HEK293 (cell line): ENCODE measurements around the gene PPEF1.

ENCODE experiments used
- CTCF ChIA-PET: fragments of 350-600 bp; formaldehyde crosslinking; extraction: SDS; loops from one replicate; lab custom pipeline; 2021; ENCODE audit warnings: antibody characterized with exemption; lab: Yijun Ruan, JAX
- POLR2A ChIA-PET: fragments of 300-600 bp; formaldehyde crosslinking; extraction: SDS; loops from one replicate; lab custom pipeline; 2020; ENCODE audit warnings: antibody characterized with exemption, inconsistent platforms; lab: Yijun Ruan, JAX
- H3K27ac ChIP-seq: fragments of 200-500 bp; sonication (Bioruptor generic); 2 replicates; pipeline ENCODE4 v1.5.1; 2014; ENCODE audit warnings: low read depth, low read length, control low read depth, inconsistent platforms; ENCODE audit errors: extremely low read depth
- H3K36me3 ChIP-seq, 2 experiments: fragments of 200-500 bp in 1 of 2; sonication (Bioruptor generic) in 1 of 2; 1 replicate in 1 of 2; 2 replicates in 1 of 2; pipeline ENCODE4 v1.5.1; 2014 to 2017; ENCODE audit warnings: inconsistent platforms in 2 of 2, low read length in 2 of 2; ENCODE audit not compliant: control insufficient read depth in 2 of 2, insufficient read depth in 1 of 2
- H3K4me1 ChIP-seq: fragments of 200-500 bp; sonication (Bioruptor generic); 2 replicates; pipeline ENCODE4 v1.5.1; 2014; ENCODE audit warnings: mild to moderate bottlenecking, low read length, inconsistent platforms; ENCODE audit not compliant: control insufficient read depth, insufficient read depth
- H3K4me3 ChIP-seq: 2 replicates; pipeline ENCODE4 v1.5.1; 2011; ENCODE audit warnings: low read depth, mild to moderate bottlenecking, control low read depth, low read length, moderate library complexity
- H3K9me3 ChIP-seq: fragments of 200-500 bp; sonication (Bioruptor generic); 2 replicates; pipeline ENCODE4 v1.5.1; 2014; ENCODE audit warnings: low read depth, low read length, inconsistent platforms; ENCODE audit not compliant: control insufficient read depth, insufficient read depth
- BCL11A ChIP-seq: fragments of 450-650 bp; formaldehyde crosslinking; IDR thresholded peaks from 2 replicates; pipeline ENCODE4 v1.5.1; 2016; ENCODE audit warnings: low read depth, missing biosample characterization, missing genetic modification characterization
- GLI4 ChIP-seq: fragments of 450-650 bp; formaldehyde crosslinking; IDR thresholded peaks from 2 replicates; pipeline ENCODE4 v1.5.1; 2016; ENCODE audit warnings: missing biosample characterization, missing genetic modification characterization
- MYNN ChIP-seq: fragments of 450-650 bp; formaldehyde crosslinking; IDR thresholded peaks from 2 replicates; pipeline ENCODE4 v1.5.1; 2016; ENCODE audit warnings: missing biosample characterization, missing genetic modification characterization, borderline replicate concordance
- SCRT2 ChIP-seq: fragments of 450-650 bp; formaldehyde crosslinking; IDR thresholded peaks from 2 replicates; pipeline ENCODE4 v1.5.1; 2016; ENCODE audit warnings: missing biosample characterization, missing genetic modification characterization
- TCF7L2 ChIP-seq: IDR thresholded peaks from 2 replicates; pipeline ENCODE4 v1.6.1; 2011; ENCODE audit warnings: low read depth, mild to moderate bottlenecking, inconsistent platforms, low read length, moderate library complexity, borderline replicate concordance
- ZFP3 ChIP-seq: fragments of 450-650 bp; formaldehyde crosslinking; IDR thresholded peaks from 2 replicates; pipeline ENCODE4 v1.5.1; 2016; ENCODE audit warnings: low read depth, missing biosample characterization, missing genetic modification characterization
- ZNF133 ChIP-seq: fragments of 450-650 bp; formaldehyde crosslinking; IDR thresholded peaks from 2 replicates; pipeline ENCODE4 v1.5.1; 2016; ENCODE audit warnings: missing biosample characterization, missing genetic modification characterization
- ZNF2 ChIP-seq: fragments of 450-650 bp; formaldehyde crosslinking; IDR thresholded peaks from 2 replicates; pipeline ENCODE4 v1.5.1; 2016; ENCODE audit warnings: missing biosample characterization, missing genetic modification characterization
- ZNF366 ChIP-seq: fragments of 450-650 bp; formaldehyde crosslinking; conservative IDR thresholded peaks from 2 replicates; pipeline ENCODE4 v1.5.1; 2016; ENCODE audit warnings: missing biosample characterization, missing genetic modification characterization
- ZNF473 ChIP-seq: fragments of 450-650 bp; formaldehyde crosslinking; IDR thresholded peaks from 2 replicates; pipeline ENCODE4 v1.5.1; 2017; ENCODE audit warnings: missing biosample characterization, missing genetic modification characterization
- ZNF571 ChIP-seq: fragments of 450-650 bp; formaldehyde crosslinking; IDR thresholded peaks from 2 replicates; pipeline ENCODE4 v1.5.0; 2017; ENCODE audit warnings: missing biosample characterization, missing genetic modification characterization
- ZNF596 ChIP-seq: fragments of 450-650 bp; IDR thresholded peaks from 2 replicates; pipeline ENCODE4 v1.5.0; 2018; ENCODE audit warnings: missing biosample characterization, mild to moderate bottlenecking, missing genetic modification characterization, moderate library complexity
- ZNF600 ChIP-seq: fragments of 450-650 bp; formaldehyde crosslinking; IDR thresholded peaks from 2 replicates; pipeline ENCODE4 v1.5.1; 2016; ENCODE audit warnings: missing biosample characterization, missing genetic modification characterization
- ZNF626 ChIP-seq: fragments of 450-650 bp; sonication (Bioruptor Pico); formaldehyde crosslinking; IDR thresholded peaks from 2 replicates; pipeline ENCODE4 v1.5.1; 2018; ENCODE audit warnings: missing biosample characterization, missing genetic modification characterization, inconsistent platforms
- ZNF776 ChIP-seq: fragments of 450-650 bp; formaldehyde crosslinking; IDR thresholded peaks from 2 replicates; pipeline ENCODE4 v1.5.0; 2017; ENCODE audit warnings: missing biosample characterization, missing genetic modification characterization, borderline replicate concordance
- ZSCAN16 ChIP-seq: fragments of 450-650 bp; formaldehyde crosslinking; IDR thresholded peaks from 2 replicates; pipeline ENCODE4 v1.5.1; 2016; ENCODE audit warnings: missing biosample characterization, missing genetic modification characterization
- TF ChIP-seq, protein P1 (sequence below): fragments of 450-650 bp; formaldehyde crosslinking; IDR thresholded peaks from 2 replicates; pipeline ENCODE4 v1.5.1; 2016; ENCODE audit warnings: missing biosample characterization, missing genetic modification characterization
- TF ChIP-seq, protein P2 (sequence below): fragments of 450-650 bp; formaldehyde crosslinking; IDR thresholded peaks from 2 replicates; pipeline ENCODE4 v1.5.1; 2016; ENCODE audit warnings: missing biosample characterization, missing genetic modification characterization
- TF ChIP-seq, protein P3 (sequence below): fragments of 450-650 bp; formaldehyde crosslinking; IDR thresholded peaks from 2 replicates; pipeline ENCODE4 v1.5.1; 2016; ENCODE audit warnings: missing biosample characterization, missing genetic modification characterization, borderline replicate concordance
- TF ChIP-seq, protein P4 (sequence below): fragments of 450-650 bp; IDR thresholded peaks from 2 replicates; pipeline ENCODE4 v1.5.1; 2018; ENCODE audit warnings: missing biosample characterization, mild to moderate bottlenecking, missing genetic modification characterization

Gene PPEF1

DNA sequence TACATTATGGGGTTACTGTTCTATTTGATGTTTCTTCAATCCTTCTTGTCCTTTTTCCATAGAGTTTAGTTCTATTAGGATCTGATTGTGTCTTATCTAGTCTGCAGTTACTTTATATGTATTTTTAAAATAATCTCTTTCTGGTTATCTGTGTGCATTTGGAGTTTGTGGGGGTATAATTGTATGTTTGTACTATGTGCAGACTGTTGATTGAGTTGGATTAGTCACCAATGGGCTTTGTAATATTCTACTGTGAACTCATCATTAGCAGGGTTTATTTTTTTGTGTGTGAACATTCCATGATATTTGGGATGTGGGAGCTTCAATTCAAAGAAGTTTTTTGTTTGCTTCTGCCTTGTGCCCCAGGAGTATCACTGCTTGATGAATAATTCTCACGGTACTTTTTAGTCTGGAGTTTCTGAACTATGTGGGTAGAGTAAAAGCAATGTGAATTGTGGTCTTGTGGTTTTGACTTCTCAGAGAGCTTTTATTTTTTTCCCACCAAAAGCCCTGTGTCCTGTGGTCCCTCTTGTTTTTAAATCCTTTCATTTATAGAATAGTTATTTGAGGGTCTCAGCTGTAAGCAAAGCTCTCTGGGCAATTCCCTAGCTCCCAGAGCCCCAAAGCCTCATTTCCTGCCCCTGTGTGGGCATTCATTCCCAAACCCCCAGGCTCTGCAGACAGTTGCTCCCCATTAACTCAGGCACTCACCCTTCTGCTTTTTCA, 148.6 kb downstream of the PPEF1 start:
- POLR2A ChIA-PET = no interaction called here
- Histone ChIP-seq H3K4me1 (no peaks in the 10 kb centered on the region), H3K27ac (no peak overlapping the region), H3K4me3 (no peak overlapping the region), H3K36me3 (no peaks in the 10 kb centered on the region), H3K9me3 (no peaks in the 10 kb centered on the region)
- CTCF ChIA-PET = interaction anchor here (0.5 kb wide), 1 partner anchor 1153 kb away, joined by 3 read pairs; no protein-coding TSS in a partner anchor
- TF ChIP-seq ZNF571 (no peak), MYNN (no peak), ZNF473 (tag by site-specific recombination) (no peak), SCRT2 (tag by site-specific recombination) (no peak), TCF7L2 (no peak), ZNF133 (no peak), ZNF776 (tag by site-specific recombination) (no peak), ZFP3 (no peak), ZNF2 (tag by site-specific recombination) (no peak), ZNF366 (no peak), ZNF600 (tag by site-specific recombination) (no peak), ZNF626 (tag by site-specific recombination) (no peak), BCL11A (tag by site-specific recombination) (no peak), ZNF596 (tag by site-specific recombination) (no peak), GLI4 (tag by site-specific recombination) (no peak), ZSCAN16 (tag by site-specific recombination) (no peak)
- TF ChIP-seq, protein P1, sequence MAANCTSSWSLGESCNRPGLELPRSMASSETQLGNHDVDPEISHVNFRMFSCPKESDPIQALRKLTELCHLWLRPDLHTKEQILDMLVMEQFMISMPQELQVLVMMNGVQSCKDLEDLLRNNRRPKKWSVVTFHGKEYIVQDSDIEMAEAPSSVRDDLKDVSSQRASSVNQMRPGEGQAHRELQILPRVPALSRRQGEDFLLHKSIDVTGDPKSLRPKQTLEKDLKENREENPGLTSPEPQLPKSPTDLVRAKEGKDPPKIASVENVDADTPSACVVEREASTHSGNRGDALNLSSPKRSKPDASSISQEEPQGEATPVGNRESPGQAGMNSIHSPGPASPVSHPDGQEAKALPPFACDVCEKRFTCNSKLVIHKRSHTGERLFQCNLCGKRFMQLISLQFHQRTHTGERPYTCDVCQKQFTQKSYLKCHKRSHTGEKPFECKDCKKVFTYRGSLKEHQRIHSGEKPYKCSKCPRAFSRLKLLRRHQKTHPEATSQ (tag by site-specific recombination) = no peak
- TF ChIP-seq, protein P2, sequence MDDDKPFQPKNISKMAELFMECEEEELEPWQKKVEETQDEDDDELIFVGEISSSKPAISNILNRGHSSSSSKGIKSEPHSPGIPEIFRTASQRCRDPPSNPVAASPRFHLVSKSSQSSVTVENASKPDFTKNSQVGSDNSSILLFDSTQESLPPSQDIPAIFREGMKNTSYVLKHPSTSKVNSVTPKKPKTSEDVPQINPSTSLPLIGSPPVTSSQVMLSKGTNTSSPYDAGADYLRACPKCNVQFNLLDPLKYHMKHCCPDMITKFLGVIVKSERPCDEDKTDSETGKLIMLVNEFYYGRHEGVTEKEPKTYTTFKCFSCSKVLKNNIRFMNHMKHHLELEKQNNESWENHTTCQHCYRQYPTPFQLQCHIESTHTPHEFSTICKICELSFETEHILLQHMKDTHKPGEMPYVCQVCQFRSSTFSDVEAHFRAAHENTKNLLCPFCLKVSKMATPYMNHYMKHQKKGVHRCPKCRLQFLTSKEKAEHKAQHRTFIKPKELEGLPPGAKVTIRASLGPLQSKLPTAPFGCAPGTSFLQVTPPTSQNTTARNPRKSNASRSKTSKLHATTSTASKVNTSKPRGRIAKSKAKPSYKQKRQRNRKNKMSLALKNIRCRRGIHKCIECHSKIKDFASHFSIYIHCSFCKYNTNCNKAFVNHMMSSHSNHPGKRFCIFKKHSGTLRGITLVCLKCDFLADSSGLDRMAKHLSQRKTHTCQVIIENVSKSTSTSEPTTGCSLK (tag by site-specific recombination) = no peak
- TF ChIP-seq, protein P3, sequence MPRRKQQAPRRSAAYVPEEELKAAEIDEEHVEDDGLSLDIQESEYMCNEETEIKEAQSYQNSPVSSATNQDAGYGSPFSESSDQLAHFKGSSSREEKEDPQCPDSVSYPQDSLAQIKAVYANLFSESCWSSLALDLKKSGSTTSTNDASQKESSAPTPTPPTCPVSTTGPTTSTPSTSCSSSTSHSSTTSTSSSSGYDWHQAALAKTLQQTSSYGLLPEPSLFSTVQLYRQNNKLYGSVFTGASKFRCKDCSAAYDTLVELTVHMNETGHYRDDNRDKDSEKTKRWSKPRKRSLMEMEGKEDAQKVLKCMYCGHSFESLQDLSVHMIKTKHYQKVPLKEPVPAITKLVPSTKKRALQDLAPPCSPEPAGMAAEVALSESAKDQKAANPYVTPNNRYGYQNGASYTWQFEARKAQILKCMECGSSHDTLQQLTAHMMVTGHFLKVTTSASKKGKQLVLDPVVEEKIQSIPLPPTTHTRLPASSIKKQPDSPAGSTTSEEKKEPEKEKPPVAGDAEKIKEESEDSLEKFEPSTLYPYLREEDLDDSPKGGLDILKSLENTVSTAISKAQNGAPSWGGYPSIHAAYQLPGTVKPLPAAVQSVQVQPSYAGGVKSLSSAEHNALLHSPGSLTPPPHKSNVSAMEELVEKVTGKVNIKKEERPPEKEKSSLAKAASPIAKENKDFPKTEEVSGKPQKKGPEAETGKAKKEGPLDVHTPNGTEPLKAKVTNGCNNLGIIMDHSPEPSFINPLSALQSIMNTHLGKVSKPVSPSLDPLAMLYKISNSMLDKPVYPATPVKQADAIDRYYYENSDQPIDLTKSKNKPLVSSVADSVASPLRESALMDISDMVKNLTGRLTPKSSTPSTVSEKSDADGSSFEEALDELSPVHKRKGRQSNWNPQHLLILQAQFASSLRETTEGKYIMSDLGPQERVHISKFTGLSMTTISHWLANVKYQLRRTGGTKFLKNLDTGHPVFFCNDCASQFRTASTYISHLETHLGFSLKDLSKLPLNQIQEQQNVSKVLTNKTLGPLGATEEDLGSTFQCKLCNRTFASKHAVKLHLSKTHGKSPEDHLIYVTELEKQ (tag by site-specific recombination) = no peak
- TF ChIP-seq, protein P4, sequence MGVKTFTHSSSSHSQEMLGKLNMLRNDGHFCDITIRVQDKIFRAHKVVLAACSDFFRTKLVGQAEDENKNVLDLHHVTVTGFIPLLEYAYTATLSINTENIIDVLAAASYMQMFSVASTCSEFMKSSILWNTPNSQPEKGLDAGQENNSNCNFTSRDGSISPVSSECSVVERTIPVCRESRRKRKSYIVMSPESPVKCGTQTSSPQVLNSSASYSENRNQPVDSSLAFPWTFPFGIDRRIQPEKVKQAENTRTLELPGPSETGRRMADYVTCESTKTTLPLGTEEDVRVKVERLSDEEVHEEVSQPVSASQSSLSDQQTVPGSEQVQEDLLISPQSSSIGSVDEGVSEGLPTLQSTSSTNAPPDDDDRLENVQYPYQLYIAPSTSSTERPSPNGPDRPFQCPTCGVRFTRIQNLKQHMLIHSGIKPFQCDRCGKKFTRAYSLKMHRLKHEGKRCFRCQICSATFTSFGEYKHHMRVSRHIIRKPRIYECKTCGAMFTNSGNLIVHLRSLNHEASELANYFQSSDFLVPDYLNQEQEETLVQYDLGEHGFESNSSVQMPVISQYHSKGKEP = no peak
